GM20000 (cell line): ENCODE results near the gene MED12L.

ENCODE experiments used
- DNase-seq: peaks from one replicate; pipeline ENCODE4 v3.0.0; 2012; ENCODE audit warnings: low spot score
- TF ChIP-seq, protein P1 (sequence below): IDR thresholded peaks from 2 replicates; pipeline ENCODE4 v1.5.1; 2012; ENCODE audit warnings: mild to moderate bottlenecking, control low read depth; ENCODE audit errors: extremely low read depth, missing control alignments

MED12L gene

DNA sequence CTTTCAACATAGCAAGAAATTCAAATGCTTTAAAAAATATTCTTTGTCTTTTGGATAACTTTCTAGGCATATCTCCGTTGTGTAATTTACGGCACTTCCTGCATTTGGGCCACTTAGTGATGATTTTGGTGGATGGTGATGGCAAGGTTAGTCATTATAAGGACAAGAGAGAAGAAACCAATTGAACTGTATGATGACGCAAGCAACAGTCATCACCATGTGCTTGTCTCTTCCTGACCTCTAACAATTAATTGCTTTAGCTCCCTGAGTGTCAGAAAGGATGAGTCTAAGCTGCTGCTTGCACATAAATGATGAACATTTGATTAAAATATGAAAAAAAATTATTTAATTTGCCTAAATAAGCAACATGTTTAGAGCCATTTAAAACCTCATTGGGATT lies 310.3 kb downstream of the MED12L start:
- no peak for DNase-seq
- TF ChIP-seq, protein P1, sequence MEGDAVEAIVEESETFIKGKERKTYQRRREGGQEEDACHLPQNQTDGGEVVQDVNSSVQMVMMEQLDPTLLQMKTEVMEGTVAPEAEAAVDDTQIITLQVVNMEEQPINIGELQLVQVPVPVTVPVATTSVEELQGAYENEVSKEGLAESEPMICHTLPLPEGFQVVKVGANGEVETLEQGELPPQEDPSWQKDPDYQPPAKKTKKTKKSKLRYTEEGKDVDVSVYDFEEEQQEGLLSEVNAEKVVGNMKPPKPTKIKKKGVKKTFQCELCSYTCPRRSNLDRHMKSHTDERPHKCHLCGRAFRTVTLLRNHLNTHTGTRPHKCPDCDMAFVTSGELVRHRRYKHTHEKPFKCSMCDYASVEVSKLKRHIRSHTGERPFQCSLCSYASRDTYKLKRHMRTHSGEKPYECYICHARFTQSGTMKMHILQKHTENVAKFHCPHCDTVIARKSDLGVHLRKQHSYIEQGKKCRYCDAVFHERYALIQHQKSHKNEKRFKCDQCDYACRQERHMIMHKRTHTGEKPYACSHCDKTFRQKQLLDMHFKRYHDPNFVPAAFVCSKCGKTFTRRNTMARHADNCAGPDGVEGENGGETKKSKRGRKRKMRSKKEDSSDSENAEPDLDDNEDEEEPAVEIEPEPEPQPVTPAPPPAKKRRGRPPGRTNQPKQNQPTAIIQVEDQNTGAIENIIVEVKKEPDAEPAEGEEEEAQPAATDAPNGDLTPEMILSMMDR = no peak

DNA sequence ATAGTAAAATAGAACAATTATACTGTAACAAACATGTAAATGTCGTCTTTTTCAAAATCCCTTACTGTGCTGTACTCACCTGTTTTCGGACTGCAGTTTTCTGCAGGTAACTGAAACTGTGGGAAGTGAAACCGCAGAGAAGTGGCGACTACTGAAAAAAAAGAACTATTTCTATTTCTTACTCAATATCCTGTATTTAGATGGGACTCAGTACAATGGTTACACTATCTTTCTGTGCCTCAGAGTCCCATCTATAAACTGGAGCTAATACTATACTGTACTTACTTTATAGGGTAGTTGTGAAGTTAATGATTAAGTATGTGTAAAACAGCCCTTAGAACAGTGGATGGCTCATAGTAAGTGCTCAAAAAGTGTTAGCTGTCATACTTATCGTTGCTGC lies 313.4 kb downstream of the MED12L start:
- no peak for DNase-seq
- TF ChIP-seq, protein P1 = no peak

DNA sequence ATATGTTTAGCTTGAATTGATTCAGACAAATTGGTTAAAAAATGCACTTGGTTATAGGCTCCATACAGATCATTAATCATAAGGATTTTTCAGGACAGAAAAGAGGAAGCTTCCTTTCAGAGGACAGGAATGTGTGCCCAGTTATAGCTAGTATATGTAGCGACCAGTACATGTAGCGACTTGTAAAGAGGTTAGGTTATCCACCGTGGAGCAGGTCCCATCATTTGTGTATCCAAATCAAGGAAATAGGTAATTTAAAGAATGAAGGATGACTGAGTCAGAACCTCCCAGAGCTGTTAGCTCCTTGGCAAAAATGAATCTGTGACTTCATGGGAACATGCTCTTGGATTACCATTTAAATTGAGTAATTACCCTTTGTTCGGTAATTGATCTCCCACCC lies 314.9 kb downstream of the MED12L start:
- DNase-seq = no peak
- TF ChIP-seq, protein P1 = no peak

DNA sequence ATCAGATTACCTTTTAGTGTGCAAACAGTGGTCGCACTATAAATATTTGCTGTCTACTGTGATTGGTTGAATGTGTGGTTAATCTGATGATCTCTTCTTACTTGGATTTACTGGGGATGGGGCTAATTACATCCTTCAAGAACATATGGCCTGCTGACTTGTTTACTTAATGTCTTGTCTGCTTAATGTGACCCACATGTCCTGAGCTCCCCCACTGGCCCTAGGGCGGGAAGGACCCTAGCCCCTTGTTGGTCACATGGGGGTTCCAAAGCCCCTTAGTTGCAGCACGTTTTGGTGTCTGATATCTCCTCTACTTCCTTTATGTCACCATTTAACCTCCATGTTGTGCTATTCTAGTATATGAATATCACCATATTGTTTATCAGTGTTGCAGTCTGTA lies 316.9 kb downstream of the MED12L start:
- TF ChIP-seq, protein P1 = no peak
- DNase-seq = no peak

DNA sequence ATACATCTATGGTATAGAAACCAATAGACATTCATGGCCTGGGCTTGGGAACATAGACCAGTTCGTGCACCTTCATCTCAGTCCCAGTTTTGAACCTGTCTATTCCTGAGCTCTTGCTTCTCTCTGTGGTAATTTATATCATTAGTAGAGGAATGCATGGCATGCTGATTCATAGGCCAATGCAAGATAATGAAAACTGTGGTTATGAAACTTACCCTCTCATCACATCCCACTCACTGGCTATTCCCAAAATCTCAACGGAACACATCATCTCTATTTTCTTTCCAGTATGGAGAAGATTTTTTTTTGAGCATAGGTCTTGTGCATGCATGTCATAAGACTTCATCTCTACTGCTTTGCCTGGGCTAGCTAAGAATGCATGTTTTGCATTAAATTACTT lies 317.8 kb downstream of the MED12L start:
- no peak for DNase-seq
- TF ChIP-seq, protein P1 = no peak

DNA sequence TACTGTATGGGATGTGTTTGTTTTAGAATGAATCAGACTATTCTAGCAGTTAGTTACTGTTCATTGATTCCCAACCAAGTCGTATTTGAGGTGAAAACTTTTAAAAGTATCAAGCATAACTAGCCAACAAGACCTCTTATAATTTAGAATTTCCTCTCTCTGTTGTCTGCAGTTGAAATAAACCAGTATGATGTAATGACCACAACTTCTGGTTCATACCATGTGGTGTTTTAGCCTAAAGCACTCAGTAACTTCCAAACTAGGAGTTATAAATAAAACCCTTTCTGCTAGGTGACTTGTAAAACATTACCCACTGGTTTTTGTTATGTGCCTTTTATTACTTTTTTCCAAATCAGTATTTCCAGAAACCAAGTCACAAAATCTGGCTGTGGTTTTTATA lies 318.9 kb downstream of the MED12L start:
- TF ChIP-seq, protein P1 = no peak
- peak; percentile 25 for DNase-seq

DNA sequence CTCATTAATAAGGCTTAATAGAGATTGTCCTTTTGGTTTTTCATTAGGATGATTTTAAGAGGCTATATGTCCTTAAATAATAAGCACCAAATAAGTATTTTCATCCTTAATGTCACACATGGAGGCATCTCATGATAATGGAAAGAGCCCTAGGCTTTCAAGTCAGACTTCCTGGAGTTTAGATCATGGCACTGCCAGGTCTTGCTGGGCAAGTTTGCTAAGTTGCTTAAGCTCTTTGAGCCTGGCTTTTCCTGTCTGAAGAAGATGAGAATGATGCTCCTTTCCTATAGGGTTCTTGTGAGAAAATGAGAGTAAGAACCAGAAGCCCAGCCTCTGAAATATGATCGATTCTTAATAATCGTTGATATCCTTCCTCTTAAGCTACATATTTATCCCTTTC lies 322.5 kb downstream of the MED12L start:
- no peak for DNase-seq
- TF ChIP-seq, protein P1 = no peak
